Dorsolateral prefrontal cortex (tissue), 118 donors: ENCODE measurements around the gene TRIM77. TPM values are rescaled to one million over a fixed set of nuclear protein-coding genes. Genes with fewer than 3 reads are reported as not detected.

Experiments used
- total RNA-seq, 120 experiments: library from RNA; stranded (reverse); gene quantifications; one replicate each; pipeline versions ENCODE4 v1.2.3 to v1.2.4, GENCODE V29; 2022

Gene TRIM77
- total RNA-seq, 120 experiments from 2014 or later: not detected

Other genes starting within 250 kb of the TRIM77 start
- 1 to 10 TPM; 1.6 to 7.1 (median 3.1) TPM for gene NOX4, start 218.9 kb upstream of the TRIM77 start, total RNA-seq
- not detected for gene TRIM49, start 98.3 kb downstream of the TRIM77 start, total RNA-seq
- not detected for gene TRIM64B, start 168.2 kb downstream of the TRIM77 start, total RNA-seq
- 1 to 10 TPM in 2 of 120 experiments, under 1 TPM in 21, not detected in 97; 0.26 to 1.3 (median 0.44) TPM for gene TRIM49D1, start 211.9 kb downstream of the TRIM77 start, total RNA-seq
- 1 to 10 TPM in 1 of 120 experiments, under 1 TPM in 14, not detected in 105; 0.22 to 1.1 (median 0.47) TPM for gene TRIM49D2, start 213.8 kb downstream of the TRIM77 start, total RNA-seq